AG04450 (cell line): Measurements from ENCODE around the gene UPF1. TPM values are rescaled to one million over a fixed set of nuclear protein-coding genes. Genes with fewer than 3 reads are reported as not detected.

ENCODE experiments used
- CTCF ChIA-PET: fragments of 300-600, 350-600 bp; formaldehyde crosslinking; extraction: SDS; loops from one replicate; lab custom pipeline; 2022; ENCODE audit warnings: antibody characterized with exemption, inconsistent platforms; lab: Charles Lee
- POLR2A ChIA-PET: fragments of 350-600 bp; formaldehyde crosslinking; extraction: SDS; loops from one replicate; lab custom pipeline; 2021; ENCODE audit warnings: antibody characterized with exemption, inconsistent platforms; lab: Yijun Ruan, JAX
- DNase-seq: peaks from one replicate; pipeline ENCODE4 v3.0.0-alpha.2; 2011; ENCODE audit warnings: low read depth, low spot score
- H3K27ac ChIP-seq: one replicate; pipeline ENCODE4 v1.5.1; 2012; ENCODE audit warnings: low read depth, low read length, control low read depth
- H3K27me3 ChIP-seq: one replicate; pipeline ENCODE4 v1.6.0; 2012; ENCODE audit warnings: low read length; ENCODE audit not compliant: control insufficient read depth, insufficient read depth
- H3K4me3 ChIP-seq: 2 replicates; pipeline ENCODE4 v1.5.1; 2011; ENCODE audit warnings: mild to moderate bottlenecking, low read depth, low read length, control low read depth
- H3K9me3 ChIP-seq: 2 replicates; pipeline ENCODE4 v1.5.1; 2012; ENCODE audit warnings: low read length; ENCODE audit not compliant: control insufficient read depth, insufficient read depth
- CTCF ChIP-seq: IDR thresholded peaks from 2 replicates; pipeline ENCODE4 v1.5.1; 2011; ENCODE audit warnings: low read depth, low read length, control low read depth, inconsistent platforms
- polyA minus RNA-seq: library from RNA; depleted of rRNA, polyadenylated mRNA; stranded (reverse); fragments of >200 nt; gene quantifications from 2 replicates; pipeline ENCODE4 v1.2.3, GENCODE V29; 2011; rRNA and poly(A)+ RNA removed
- polyA plus RNA-seq: library from polyadenylated mRNA; depleted of rRNA; stranded (reverse); fragments of >200 nt; gene quantifications from 2 replicates; pipeline ENCODE4 v1.2.3, GENCODE V29; 2011; rRNA removed

UPF1 gene
- polyA plus RNA-seq (28.2 and 33.2 TPM in 2 replicates), polyA minus RNA-seq (59.9 and 76.5 TPM in 2 replicates)

GRCh38 chr19:18831524-18832305, at the start of gene UPF1:
Gene UPF1, plus strand, starts transcription at chr19:18831959. Its CDS starts 251 bp downstream, at chr19:18832210.
- H3K9me3 ChIP-seq, result peaks cover 10% of the 10 kb centered on the region
- H3K27me3 ChIP-seq, result peaks cover 2% of the 10 kb centered on the region
- H3K27ac ChIP-seq, result no peak within 1 kb of the TSS
- peak; percentile 65 for DNase-seq
- ChIA-PET POLR2A (interaction anchor here (0.5 to 1.2 kb wide), 7 partner anchors 9 to 376 kb away, joined by 3 to 5 read pairs (median 3); partner anchors contain the start of gene REX1BD), CTCF (interaction anchor here (4.5 kb wide), 1 partner anchor 15 kb away, joined by 21 read pairs; no protein-coding TSS in a partner anchor)
- TF ChIP-seq CTCF, result 0 out of 2 replicates have a peak, but pooled peaks have one; percentile 7
- peak within 1 kb of the TSS; percentile 81 for H3K4me3 ChIP-seq

- Histone ChIP-seq H3K27ac (no peak overlapping the region), H3K9me3 (peaks cover 11% of the 10 kb centered on the region; the same call in 1 of the 2 replicates), H3K27me3 (peaks cover 12% of the 10 kb centered on the region), H3K4me3 (no peak overlapping the region)
- CTCF ChIA-PET, result no interaction called here
- POLR2A ChIA-PET, result no interaction called here
- DNase-seq, result no peak
- no peak for TF ChIP-seq CTCF
Observed at GRCh38 chr19:18782559-18783225, 49.1 kb upstream of the UPF1 start.

DNA sequence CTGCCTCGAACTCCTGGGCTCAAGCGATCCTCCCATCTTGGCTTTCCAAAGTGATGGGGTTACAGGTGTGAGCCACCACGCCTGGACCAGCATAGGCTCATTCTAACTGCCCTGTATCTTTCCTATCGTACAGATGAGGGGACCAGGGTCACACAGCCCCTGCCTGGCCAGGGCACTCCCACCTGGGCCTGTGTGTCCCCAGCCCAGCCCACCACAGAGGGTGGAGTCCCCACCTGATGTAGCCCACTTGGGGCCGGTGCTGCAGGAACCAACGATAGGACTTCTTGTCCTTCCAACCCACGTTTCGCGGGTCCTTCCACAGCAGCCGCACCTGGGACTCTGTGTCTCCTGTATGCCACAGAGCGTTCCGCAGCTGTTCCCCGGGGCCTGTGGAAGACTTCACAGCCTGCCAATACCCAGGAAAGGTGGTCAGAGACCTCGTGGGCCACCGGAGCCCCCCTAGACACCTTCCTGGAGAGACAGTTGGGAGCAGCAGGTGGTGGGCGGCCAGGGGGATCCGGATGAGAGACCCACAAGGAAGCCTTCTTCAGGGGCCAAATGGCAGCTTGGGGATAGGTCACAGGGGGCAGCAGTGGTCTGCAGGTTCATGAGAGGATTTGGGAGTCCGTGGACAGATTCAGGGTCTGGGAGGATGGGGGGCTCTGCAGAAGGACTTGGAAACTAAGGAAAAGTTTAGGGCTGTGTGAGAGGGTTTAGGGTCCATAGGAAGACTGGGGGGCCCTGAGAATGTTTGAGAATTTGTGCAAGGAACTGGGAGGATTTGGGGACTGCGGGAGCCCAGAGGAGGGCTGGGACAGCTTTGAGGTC, 47.6 kb upstream of the UPF1 start:
- Histone ChIP-seq H3K27me3 (peaks cover 23% of the 10 kb centered on the region), H3K4me3 (no peak overlapping the region), H3K27ac (no peak overlapping the region), H3K9me3 (peaks cover 11% of the 10 kb centered on the region; the same call in 1 of the 2 replicates)
- DNase-seq, result no peak
- no peak for TF ChIP-seq CTCF
- POLR2A ChIA-PET, result interaction anchor here (0.6 kb wide), 1 partner anchor 29 kb away, joined by 4 read pairs; no protein-coding TSS in a partner anchor
- CTCF ChIA-PET, result no interaction called here

GRCh38 chr19:18784786-18785120, 47.0 kb upstream of the UPF1 start:
- H3K27ac ChIP-seq, result no peak overlapping the region
- DNase-seq, result no peak
- no peak overlapping the region for H3K4me3 ChIP-seq
- ChIA-PET POLR2A (no interaction called here), CTCF (no interaction called here)
- TF ChIP-seq CTCF, result no peak
- peaks cover 29% of the 10 kb centered on the region for H3K27me3 ChIP-seq
- peaks cover 11% of the 10 kb centered on the region; the same call in 1 of the 2 replicates for H3K9me3 ChIP-seq
